ENCODE data around the gene C22orf15.

Gene C22orf15

DNA sequence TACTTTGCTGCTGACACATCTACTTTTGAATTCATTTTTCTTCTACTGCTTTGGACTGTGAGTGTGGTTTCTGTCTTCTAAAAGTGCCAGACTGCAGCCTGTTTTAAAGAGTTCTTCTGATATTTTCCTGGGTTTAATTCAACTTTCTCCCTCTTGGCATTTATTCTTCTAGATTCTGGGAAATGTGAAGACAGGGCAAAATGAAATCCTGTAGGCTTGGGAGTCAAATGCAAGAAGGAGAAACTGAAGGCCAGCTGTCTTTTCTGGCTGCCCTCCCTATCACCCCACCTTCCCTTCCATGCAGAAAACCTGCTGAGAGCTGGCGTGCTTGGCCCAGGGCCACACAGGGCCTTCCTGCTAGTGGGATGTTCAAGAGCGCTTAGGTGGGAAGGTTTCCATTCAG is 19.5 kb upstream of the C22orf15 start:
- Mint-ChIP-seq H3K4me1 (no peaks in the 10 kb centered on the region), H3K27me3 (no peaks in the 10 kb centered on the region), H3K27ac (no peak overlapping the region), H3K4me3 (no peak overlapping the region), H3K9me3 (peaks cover 4 to 16% of the 10 kb centered on the region in 2 donors)
- DNase-seq (no peak), ATAC-seq (no peak)

DNA sequence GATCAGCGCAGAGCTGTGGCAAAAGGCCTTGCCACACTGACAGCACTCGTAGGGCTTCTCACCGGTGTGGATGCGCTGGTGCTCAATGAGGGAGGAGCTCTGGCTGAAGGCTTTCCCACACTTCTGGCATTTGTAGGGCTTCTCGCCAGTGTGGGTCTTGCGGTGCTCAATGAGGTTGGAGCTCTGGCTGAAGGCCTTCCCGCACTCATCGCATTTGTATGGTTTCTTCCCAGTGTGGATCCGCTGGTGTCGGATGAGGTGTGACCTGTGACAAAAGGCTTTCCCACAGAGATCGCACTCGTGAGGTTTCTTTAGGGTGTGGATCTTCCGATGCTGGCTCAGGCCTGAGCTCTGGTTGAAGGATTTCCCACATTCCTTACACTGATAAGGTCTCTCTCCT is 18.8 kb upstream of the C22orf15 start:
- Mint-ChIP-seq H3K27ac (no peak overlapping the region), H3K4me1 (no peaks in the 10 kb centered on the region), H3K4me3 (no peak overlapping the region), H3K27me3 (no peaks in the 10 kb centered on the region), H3K9me3 (peaks cover 4 to 16% of the 10 kb centered on the region in 2 donors)
- DNase-seq (no peak), ATAC-seq (no peak)

- peaks cover 4 to 16% of the 10 kb centered on the region in 2 donors for H3K9me3 Mint-ChIP-seq
- H3K4me3 Mint-ChIP-seq: no peak overlapping the region
- DNase-seq (no peak), ATAC-seq (no peak)
- H3K4me1 Mint-ChIP-seq: peaks cover under 1% of the 10 kb centered on the region
- no peak overlapping the region for H3K27ac Mint-ChIP-seq
- H3K27me3 Mint-ChIP-seq: no peaks in the 10 kb centered on the region
Observed at GRCh38 chr22:23744485-23744884, 18.3 kb upstream of the C22orf15 start.

DNA sequence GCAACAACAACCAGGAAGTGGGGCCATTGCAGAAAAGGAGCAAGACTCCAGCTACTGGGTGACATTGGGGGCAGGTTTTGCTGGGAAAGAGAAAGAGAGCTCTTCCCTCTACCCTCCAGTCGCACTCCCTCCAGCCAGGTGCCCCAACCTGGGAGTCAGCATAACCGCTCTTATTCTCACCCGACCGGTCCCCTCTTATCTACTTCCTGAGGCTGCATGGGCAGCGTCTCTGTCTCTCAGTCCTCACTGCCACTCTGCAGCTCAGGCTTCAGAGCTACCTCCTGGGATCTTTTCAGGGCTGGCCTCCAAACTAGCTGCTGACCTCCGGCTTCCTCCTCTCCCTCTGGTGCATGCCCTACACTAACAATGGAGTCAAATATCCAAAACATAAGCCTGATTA is 17.0 kb upstream of the C22orf15 start:
- no peak for ATAC-seq
- no peak overlapping the region for H3K4me3 Mint-ChIP-seq
- no peaks in the 10 kb centered on the region for H3K27me3 Mint-ChIP-seq
- DNase-seq: no peak
- no peak overlapping the region for H3K27ac Mint-ChIP-seq
- peaks cover 14% of the 10 kb centered on the region for H3K4me1 Mint-ChIP-seq
- H3K9me3 Mint-ChIP-seq: peaks cover 4 to 16% of the 10 kb centered on the region in 2 donors

DNA sequence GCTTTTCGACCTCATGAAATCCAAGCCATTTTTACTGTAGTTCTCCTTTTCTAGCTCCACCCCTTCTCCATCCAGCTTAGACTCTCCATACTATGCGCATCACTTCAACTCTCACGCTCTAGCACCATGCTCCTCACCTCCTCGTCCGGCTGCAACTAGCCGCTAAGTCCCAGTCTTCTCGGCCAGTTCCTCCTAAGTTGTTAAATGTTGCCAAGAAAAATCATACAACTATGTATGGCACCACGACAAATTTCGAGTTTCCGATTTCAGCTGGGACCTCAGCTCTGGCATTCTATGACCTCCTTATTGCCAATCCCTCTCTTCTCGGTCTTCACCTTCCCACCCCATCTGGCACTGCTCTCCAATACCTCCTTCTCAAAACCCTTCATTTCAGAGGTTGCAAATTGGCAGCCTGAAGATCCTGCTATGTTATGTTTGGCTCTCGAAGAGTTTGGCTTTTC is 12.9 kb upstream of the C22orf15 start:
- Mint-ChIP-seq H3K9me3 (peaks cover 0 to 4% of the 10 kb centered on the region in 2 donors), H3K4me1 (peaks cover 26% of the 10 kb centered on the region), H3K27me3 (no peaks in the 10 kb centered on the region), H3K27ac (no peak overlapping the region), H3K4me3 (peak overlapping the region; percentile 94 to 96)
- no peak for ATAC-seq
- DNase-seq: no peak

- Mint-ChIP-seq H3K27ac (peak overlapping the region; percentile 65 to 94), H3K9me3 (no peaks in the 10 kb centered on the region), H3K27me3 (no peaks in the 10 kb centered on the region), H3K4me1 (peaks cover 26% of the 10 kb centered on the region), H3K4me3 (peak overlapping the region; percentile 94 to 96)
- DNase-seq (no peak), ATAC-seq (no peak)
Observed at GRCh38 chr22:23750367-23750713, 12.4 kb upstream of the C22orf15 start.

DNA sequence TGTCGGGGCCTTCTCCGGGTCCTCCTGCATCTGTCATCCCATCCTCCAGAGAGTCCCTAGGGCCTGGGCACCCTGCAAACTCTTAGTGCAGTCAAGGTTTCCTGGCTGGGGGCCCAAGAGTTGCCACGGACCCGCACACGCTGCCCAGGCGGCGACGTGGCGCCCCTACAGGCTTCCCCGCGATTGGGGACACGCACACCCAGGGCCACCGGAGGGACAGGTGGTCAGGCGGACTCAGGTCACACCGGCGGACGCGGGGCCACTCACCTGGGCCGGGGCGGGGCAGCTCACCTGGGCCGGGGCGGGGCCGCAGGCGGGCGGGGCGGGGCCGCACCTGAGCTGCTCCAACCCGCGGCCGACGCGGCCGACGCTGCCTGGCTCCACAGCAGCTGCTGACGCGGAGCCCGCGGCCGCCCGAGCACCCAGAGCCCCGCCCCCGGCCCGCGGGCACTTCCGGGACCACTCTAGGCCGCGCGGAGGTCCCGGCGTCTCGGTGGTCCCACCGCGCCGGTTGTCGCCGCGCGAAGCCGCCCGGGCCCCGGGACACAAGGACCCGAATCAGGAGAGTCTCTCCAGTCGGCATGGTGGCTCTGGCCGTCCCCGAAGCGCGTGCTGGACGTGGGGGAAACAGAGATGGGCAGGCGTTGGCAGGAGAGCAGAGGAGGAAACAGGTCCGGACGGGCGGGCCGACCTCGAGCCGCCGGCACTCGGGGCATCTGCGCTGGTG is 11.9 kb upstream of the C22orf15 start, which contains the start of gene ZNF70:
ZNF70 (minus strand) TSS at position 399 of the 727 bp plus-strand sequence. CDS start 5,972 bp downstream, outside the sequence.
- Mint-ChIP-seq H3K4me3 (peak within 1 kb of the TSS; percentile 94 to 96), H3K27me3 (no peaks in the 10 kb centered on the region), H3K4me1 (peaks cover 26% of the 10 kb centered on the region), H3K9me3 (no peaks in the 10 kb centered on the region), H3K27ac (peak within 1 kb of the TSS; percentile 94 to 96)
- DNase-seq (peak; percentile 84 to 87), ATAC-seq (peak; percentile 99)

- ATAC-seq: peak; percentile 39
- H3K27ac Mint-ChIP-seq: peak overlapping the region; percentile 52 to 96
- no peak for DNase-seq
- H3K4me1 Mint-ChIP-seq: peaks cover 26% of the 10 kb centered on the region
- peak overlapping the region; percentile 84 to 96 for H3K4me3 Mint-ChIP-seq
- no peaks in the 10 kb centered on the region for H3K9me3 Mint-ChIP-seq
- no peaks in the 10 kb centered on the region for H3K27me3 Mint-ChIP-seq
Observed at GRCh38 chr22:23751441-23751996, 11.3 kb upstream of the C22orf15 start.

DNA sequence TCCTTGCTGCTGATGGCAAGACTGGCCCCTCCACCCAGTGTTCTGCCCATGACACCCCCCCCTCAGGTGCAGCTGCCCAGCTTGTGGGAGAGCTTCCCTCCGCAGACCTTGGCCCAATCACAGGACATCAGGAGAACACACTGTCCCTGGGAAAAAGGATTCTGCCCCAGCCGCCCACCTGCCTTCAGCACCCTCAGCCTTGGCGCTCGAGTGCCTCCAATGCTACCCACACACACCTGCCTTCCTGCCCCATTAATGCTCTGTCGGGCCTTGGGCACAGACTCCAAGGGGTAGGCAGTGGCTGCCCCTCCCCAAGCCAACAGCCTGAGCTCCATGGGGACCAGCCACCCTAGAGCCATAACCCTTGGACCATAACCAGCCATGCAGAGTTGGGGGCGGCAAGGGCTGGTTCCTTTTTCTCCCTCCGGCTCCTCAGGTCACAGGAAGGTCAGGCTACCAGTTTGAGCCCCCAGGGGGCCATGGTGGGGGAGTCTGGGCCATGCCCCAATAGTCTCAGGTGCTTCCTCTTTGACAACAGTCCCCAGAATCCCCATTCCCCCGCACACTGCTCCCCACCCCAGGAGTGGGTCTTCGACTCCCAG is 10.6 kb upstream of the C22orf15 start:
- Mint-ChIP-seq H3K27me3 (no peaks in the 10 kb centered on the region), H3K4me1 (peaks cover 32% of the 10 kb centered on the region), H3K27ac (peak overlapping the region in 1 of 2 donors; percentile 93), H3K9me3 (no peaks in the 10 kb centered on the region), H3K4me3 (peak overlapping the region; percentile 65 to 96)
- DNase-seq (no peak), ATAC-seq (no peak)

DNA sequence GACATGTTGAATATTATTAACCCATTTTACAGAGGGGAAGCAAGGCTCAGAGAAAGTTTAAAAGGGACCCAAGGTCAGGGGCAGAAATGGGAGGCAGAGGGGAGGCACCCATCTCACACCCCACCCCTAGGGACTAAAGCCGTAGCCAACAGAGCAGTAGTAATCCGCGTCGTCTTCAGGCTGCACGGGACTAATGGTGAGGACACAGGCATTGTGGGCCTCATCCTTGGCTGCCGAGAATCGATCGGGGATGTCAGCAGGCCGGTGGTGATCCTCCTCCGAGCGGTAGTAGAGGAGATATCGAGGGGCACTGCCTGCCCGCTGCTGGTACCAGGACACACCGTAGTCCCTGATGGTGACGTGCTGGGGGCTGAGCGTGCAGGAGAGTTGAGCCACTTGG is 10.0 kb upstream of the C22orf15 start:
- Mint-ChIP-seq H3K27ac (no peak overlapping the region), H3K9me3 (no peaks in the 10 kb centered on the region), H3K4me3 (peak overlapping the region; percentile 65 to 96), H3K4me1 (peaks cover 32% of the 10 kb centered on the region), H3K27me3 (no peaks in the 10 kb centered on the region)
- DNase-seq (no peak), ATAC-seq (no peak)

DNA sequence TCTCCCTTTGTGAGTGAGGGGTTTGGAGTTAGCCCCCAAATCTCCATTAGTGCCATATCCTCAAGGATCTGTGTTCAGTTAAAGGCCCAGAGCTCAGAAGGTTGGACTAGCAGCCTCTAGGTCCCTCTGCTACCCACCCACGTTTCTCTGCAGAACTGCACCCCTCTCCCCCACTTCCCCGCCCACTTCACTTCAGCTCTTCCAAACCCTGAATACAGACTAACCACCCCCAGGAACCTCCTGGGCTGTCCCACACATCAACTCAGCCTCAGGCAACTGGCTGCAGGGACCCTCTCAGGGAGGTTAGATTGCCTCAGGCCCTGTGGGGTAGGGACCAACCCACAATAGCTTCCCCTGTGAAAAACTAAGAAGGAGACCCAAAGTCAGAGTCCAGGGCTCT is 9.4 kb upstream of the C22orf15 start:
- ATAC-seq (no peak), DNase-seq (no peak)
- no peak overlapping the region for H3K4me3 Mint-ChIP-seq
- peak overlapping the region in 1 of 2 donors; percentile 33 for H3K27ac Mint-ChIP-seq
- H3K4me1 Mint-ChIP-seq: peaks cover 32% of the 10 kb centered on the region
- H3K9me3 Mint-ChIP-seq: no peaks in the 10 kb centered on the region
- no peaks in the 10 kb centered on the region for H3K27me3 Mint-ChIP-seq

DNA sequence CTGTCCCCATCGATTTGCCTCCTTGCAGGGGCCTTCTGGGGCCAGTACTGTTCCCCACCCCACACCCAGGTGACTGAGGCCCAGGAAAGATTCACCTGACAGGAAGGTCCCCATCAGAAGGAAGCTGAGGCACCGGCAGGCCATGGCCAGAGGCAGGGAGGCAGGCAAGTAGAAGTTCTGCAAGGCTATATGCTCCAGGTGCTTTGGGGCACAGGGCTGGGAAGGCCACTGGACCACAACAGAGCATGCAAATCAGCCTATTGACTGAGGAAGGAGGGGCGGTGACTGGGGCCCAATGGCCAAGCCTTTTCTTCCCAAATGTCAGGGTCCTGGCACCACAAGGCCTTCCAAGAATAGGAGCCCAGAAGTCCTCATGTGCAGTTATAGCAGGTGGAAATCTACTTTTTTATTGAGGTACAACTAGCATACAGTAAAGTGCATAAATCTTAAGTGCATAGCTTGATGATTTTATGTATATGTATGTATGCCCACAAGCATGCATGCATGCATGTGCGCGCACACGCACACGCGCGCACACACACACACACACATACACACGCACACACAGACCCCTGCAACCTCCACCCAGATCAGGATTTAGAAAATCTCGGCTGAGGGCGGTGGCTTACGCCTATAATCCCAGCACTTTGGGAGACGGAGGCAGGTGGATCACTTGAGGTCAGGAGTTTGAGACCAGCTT is 8.4 kb upstream of the C22orf15 start, which contains the start of gene VPREB3:
VPREB3 (minus strand) TSS at position 206 of the 700 bp plus-strand sequence; CDS start at position 144, 62 bp downstream.
- no peak within 1 kb of the TSS for H3K4me3 Mint-ChIP-seq
- no peaks in the 10 kb centered on the region for H3K27me3 Mint-ChIP-seq
- ATAC-seq (no peak), DNase-seq (no peak)
- peak within 1 kb of the TSS in 1 of 2 donors; percentile 33 for H3K27ac Mint-ChIP-seq
- H3K9me3 Mint-ChIP-seq: no peaks in the 10 kb centered on the region
- peaks cover 32% of the 10 kb centered on the region for H3K4me1 Mint-ChIP-seq

GRCh38 chr22:23754980-23755636 is 7.7 kb upstream of the C22orf15 start:
- H3K4me3 Mint-ChIP-seq: no peak overlapping the region
- ATAC-seq: no peak

GRCh38 chr22:23755711-23756110 is 7.1 kb upstream of the C22orf15 start:
- Mint-ChIP-seq H3K4me1 (peaks cover 19% of the 10 kb centered on the region), H3K9me3 (no peaks in the 10 kb centered on the region), H3K27me3 (no peaks in the 10 kb centered on the region), H3K27ac (no peak overlapping the region), H3K4me3 (no peak overlapping the region)
- no peak for DNase-seq
- ATAC-seq: no peak

More at GRCh38 chr22:23754980-23755636, 7.7 kb upstream of the C22orf15 start:
- Mint-ChIP-seq H3K4me1 (peaks cover 25% of the 10 kb centered on the region), H3K27ac (no peak overlapping the region), H3K27me3 (no peaks in the 10 kb centered on the region), H3K9me3 (no peaks in the 10 kb centered on the region)
- no peak for DNase-seq

GRCh38 chr22:23756891-23757290 is 5.9 kb upstream of the C22orf15 start:
- H3K4me1 Mint-ChIP-seq: peaks cover 12% of the 10 kb centered on the region
- H3K27me3 Mint-ChIP-seq: no peaks in the 10 kb centered on the region
- H3K9me3 Mint-ChIP-seq: no peaks in the 10 kb centered on the region
- no peak overlapping the region for H3K4me3 Mint-ChIP-seq
- ATAC-seq (peak; percentile 64), DNase-seq (no peak)
- H3K27ac Mint-ChIP-seq: no peak overlapping the region
